Activated T-cell treated with anti-CD3 and anti-CD28 coated beads, Interleukin-2, amount 50 U/mL, for 4 hours (primary cell): ENCODE data around the gene CHMP1A. TPM values are rescaled to one million over a fixed set of nuclear protein-coding genes. Genes with fewer than 3 reads are reported as not detected.
"Not testable (repeated sequence)": the region's sequence is repeated elsewhere in the genome, so short reads cannot be mapped to it uniquely, and the experiment has no call there.

Source experiments
- ATAC-seq, 2 donors: fragments of 200-7000 bp; cut with Tn5 transposase; one replicate each; pipeline ENCODE4 v1.10.0; 2021
- DNase-seq: peaks from one replicate; pipeline ENCODE4 v3.0.0-alpha.2; 2020
- H3K27me3 Mint-ChIP-seq: one replicate; pipeline ENCODE4 v1.8.0; 2021; ENCODE audit warnings: low read depth, mixed read lengths
- H3K36me3 Mint-ChIP-seq: one replicate; pipeline ENCODE4 v1.8.0; 2022; ENCODE audit warnings: mixed read lengths; ENCODE audit not compliant: insufficient read depth
- H3K4me1 Mint-ChIP-seq: one replicate; pipeline ENCODE4 v1.8.0; 2021; ENCODE audit warnings: low read depth, mixed read lengths
- H3K4me3 Mint-ChIP-seq: one replicate; pipeline ENCODE4 v1.8.0; 2021; ENCODE audit warnings: mild to moderate bottlenecking, moderate library complexity, mixed read lengths
- H3K9me3 Mint-ChIP-seq: one replicate; pipeline ENCODE4 v1.8.0; 2021; ENCODE audit warnings: mixed read lengths
- total RNA-seq, 3 donors: library from RNA; stranded (reverse); gene quantifications; one replicate each; pipeline ENCODE4 v1.2.1, GENCODE V29; 2021

The CHMP1A gene
- total RNA-seq, 3 donors from 2014 or later = 108 to 111 (median 108) TPM

DNA sequence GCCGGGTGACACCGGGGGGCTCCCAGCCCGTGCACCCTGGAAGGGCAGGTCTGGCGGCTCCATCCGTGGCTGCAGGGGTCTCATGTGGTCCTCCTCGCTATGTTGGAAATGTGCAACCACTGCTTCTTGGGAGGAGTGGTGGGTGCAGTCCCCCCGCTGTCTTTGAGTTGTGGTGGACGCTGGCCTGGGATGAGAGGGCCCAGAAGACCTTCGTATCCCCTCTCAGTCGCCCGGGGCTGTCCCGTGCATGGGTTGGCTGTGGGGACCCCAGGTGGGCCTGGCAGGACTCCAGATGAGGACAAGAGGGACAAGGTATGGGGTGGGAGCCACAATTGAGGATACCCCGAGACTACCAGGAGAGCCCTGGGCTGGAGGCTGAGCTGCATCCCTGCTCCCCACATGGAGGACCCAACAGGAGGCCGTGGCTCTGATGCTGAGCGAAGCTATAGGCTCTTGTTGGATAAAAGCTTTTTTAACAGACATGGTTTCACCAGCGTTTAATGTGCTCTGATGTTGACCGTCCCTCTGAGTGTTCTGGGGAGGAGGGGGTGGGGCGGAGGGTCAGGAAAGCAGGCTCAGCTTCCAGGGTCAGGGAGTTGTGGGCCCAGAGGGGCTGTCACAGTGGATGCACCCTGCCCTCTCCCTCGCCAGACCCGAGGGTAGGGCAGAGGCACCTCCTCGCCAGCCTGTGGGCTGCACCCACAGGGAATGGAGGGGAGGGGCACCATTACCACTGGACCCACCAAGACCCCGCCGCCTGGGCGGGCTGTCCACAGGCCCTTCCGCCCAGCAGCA, 38.6 kb upstream of the CHMP1A start:
- Mint-ChIP-seq H3K27me3 (no peaks in the 10 kb centered on the region), H3K36me3 (peaks cover 5% of the 10 kb centered on the region), H3K9me3 (no peaks in the 10 kb centered on the region), H3K4me3 (no peak overlapping the region), H3K4me1 (peaks cover 16% of the 10 kb centered on the region)
- ATAC-seq (no peak), DNase-seq (no peak)

DNA sequence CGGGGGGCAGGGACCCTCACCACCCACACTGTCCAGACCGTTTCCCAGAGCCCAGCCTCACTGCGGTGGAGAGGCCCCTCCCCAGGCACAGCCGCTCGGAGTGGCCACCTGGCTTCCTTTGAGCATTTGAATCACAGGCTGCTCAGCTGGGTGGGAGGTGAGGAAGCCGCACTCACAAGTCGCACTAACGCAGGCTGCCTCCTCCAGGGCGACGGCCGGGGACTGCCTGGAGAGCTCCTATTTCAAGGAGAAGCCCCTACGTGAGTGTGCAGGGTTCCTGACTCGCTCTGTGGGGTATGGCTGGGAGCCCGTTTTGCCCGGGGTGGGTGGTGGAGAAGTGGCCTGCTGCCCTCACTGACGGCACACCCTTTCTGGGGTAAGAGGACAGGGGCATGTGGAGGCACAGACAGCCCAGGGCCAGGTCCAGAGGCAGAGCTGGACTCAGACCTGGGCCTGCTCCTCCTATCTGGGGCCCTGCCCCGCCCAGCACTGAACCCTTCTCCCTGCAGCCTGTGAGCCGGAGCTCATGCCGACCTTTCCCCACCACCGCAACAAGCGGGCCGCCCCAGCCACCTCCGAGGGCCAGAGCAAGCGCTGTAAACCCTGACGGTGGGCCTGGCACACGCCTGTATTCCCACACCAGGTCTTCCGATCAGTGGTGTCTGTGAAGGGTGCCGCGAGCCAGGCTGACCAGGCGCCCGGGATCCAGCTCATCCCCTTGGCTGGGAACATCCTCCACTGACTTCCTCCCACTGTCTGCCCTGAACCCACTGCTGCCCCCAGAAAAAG, 37.8 kb upstream of the CHMP1A start:
- H3K4me1 Mint-ChIP-seq = peaks cover 14% of the 10 kb centered on the region
- ATAC-seq = no peak
- H3K36me3 Mint-ChIP-seq = peaks cover 6% of the 10 kb centered on the region
- H3K4me3 Mint-ChIP-seq = no peak overlapping the region
- DNase-seq = no peak
- H3K9me3 Mint-ChIP-seq = no peaks in the 10 kb centered on the region
- H3K27me3 Mint-ChIP-seq = no peaks in the 10 kb centered on the region

DNA sequence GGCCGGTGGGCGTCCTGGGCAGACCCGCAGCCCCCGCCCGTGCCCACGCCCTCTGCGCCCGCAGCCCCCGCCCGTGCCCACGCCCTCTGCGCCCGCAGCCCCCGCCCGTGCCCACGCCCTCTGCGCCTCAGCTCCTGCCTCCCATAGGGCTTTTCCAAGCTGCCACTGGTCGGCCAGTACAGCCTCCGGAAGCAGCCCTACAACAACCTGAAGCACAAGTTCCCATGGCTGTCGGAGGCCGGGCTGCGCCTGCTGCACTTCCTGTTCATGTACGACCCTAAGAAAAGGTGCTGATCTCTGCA, 37.2 kb upstream of the CHMP1A start:
- H3K4me3 Mint-ChIP-seq, ATAC-seq, H3K27me3 Mint-ChIP-seq, H3K9me3 Mint-ChIP-seq, DNase-seq: not testable (repeated sequence)
- Mint-ChIP-seq H3K4me1 (peaks cover 10% of the 10 kb centered on the region), H3K36me3 (peaks cover 11% of the 10 kb centered on the region)

DNA sequence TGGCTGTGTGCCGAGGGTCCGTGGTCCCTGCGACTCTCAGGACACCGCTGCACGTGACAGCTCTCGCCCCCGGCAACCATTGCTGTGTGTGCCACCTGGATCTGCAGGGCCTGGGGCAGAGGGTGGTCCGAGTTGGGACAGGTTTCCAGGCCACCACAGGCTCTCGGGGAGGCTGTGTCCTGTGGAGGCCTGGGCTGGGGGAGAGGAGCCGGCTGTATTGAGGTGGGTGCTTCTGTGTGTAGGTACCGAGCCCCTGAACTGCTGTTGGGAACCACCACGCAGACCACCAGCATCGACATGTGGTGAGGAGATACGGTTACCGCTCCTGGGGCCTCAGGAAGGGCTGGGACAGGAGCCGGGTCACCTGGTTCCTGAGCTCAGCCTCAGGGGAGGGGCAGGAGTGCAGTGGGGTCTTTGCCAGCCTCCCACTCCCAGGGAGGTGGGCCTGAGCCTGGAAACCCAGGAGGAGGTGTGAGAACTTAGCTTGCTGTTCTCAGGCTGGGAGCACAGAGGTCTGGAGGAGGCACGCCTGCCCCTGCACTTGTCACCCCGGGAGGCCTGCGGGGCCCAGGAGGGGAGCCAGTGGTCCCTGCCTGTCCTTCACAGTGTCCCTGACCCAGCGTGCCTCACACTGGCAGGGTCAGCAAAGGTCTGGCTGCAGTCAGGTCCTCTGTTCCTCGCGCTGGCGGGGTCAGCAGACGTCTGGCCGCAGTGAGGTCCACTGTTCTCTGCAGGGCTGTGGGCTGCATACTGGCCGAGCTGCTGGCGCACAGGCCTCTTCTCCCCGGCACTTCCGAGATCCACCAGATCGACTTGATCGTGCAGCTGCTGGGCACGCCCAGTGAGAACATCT, 36.6 kb upstream of the CHMP1A start:
- DNase-seq (no peak), ATAC-seq (no peak)
- no peaks in the 10 kb centered on the region for H3K27me3 Mint-ChIP-seq
- no peak overlapping the region for H3K4me3 Mint-ChIP-seq
- peaks cover 9% of the 10 kb centered on the region for H3K4me1 Mint-ChIP-seq
- no peaks in the 10 kb centered on the region for H3K9me3 Mint-ChIP-seq
- H3K36me3 Mint-ChIP-seq = peaks cover 11% of the 10 kb centered on the region

DNA sequence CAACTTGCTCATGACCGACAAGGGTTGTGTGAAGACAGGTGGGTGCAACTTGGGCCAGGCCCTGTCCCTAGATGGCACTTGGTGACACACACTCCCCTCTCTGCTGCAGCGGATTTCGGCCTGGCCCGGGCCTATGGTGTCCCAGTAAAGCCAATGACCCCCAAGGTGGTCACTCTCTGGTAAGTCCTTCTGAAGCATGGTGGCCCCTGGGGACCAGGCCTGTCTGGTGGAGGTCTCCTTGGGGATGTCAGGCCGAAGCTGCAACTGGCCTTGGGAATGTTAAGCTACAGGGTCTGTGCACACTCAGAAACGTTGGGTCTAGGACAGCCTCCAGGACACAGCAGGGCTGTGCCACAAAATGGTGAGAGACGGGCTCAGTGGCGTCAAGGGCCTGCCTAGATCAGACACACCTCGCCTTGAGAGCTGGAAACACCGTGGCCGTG, 35.8 kb upstream of the CHMP1A start:
- H3K27me3 Mint-ChIP-seq = no peaks in the 10 kb centered on the region
- DNase-seq (no peak), ATAC-seq (no peak)
- peaks cover 6% of the 10 kb centered on the region for H3K4me1 Mint-ChIP-seq
- H3K36me3 Mint-ChIP-seq = peaks cover 11% of the 10 kb centered on the region
- H3K9me3 Mint-ChIP-seq = no peaks in the 10 kb centered on the region
- H3K4me3 Mint-ChIP-seq = no peak overlapping the region

DNA sequence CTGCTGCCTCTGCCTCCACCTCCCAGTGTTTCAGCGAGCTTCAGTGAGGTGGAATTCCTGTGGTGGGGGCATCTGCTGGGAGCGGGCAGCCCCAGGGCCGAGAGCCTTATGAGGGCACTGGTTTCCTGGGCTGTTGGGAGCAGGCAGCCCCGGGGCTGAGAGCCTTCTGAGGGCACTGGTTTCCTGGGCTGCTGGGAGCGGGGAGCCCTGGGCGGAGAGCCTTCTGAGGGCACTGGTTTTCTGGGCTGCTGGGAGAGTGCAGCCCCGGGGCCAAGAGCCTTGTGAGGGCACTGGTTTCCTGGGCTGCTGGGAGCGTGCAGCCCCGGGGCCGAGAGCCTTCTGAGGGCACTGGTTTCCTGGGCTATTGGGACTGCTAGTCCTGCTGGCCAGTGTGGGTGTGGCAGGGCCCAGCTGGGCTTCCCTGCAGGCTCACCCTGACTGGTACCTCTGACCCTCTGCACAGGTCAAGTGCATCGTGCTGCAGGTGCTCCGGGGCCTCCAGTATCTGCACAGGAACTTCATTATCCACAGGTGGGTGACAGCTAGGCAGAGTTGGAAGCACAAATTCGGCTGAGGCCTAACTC, 34.6 kb upstream of the CHMP1A start:
- ATAC-seq (no peak), DNase-seq (no peak)
- Mint-ChIP-seq H3K9me3 (no peaks in the 10 kb centered on the region), H3K27me3 (no peaks in the 10 kb centered on the region), H3K4me1 (peaks cover 12% of the 10 kb centered on the region), H3K36me3 (peaks cover 11% of the 10 kb centered on the region), H3K4me3 (no peak overlapping the region)

DNA sequence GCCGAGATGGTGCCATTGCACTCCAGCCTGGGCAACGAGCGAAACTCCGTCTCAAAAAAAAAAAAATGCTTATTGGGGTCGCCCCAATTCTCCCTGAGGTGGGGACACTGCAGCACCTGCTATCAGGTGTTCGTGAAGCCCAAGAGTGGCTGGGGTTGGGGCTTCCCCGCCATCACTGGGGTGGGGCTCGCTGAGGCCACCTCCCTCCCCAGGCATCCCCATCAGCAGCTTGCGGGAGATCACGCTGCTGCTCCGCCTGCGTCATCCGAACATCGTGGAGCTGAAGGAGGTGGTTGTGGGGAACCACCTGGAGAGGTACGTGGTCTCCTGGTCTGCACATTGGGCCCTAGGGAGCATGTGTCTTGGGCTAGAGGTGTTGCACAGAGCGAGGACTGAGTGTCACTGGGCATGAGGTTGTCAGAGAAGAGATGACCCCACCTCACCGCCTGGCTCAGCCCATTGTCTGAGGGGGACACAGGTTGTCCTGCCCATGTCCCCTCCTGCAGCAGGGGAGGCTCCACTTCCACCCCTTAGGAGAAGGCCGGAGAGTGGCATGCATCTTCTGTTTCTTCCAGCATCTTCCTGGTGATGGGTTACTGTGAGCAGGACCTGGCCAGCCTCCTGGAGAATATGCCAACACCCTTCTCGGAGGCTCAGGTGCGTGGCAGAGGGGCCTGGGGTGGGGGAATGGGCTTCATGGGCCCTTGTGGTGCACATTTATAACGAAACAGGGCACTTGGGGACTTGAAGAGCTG, 33.9 kb upstream of the CHMP1A start:
- Mint-ChIP-seq H3K4me1 (peaks cover 9% of the 10 kb centered on the region), H3K4me3 (no peak overlapping the region), H3K36me3 (peaks cover 11% of the 10 kb centered on the region), H3K27me3 (no peaks in the 10 kb centered on the region), H3K9me3 (no peaks in the 10 kb centered on the region)
- ATAC-seq = no peak
- DNase-seq = no peak

DNA sequence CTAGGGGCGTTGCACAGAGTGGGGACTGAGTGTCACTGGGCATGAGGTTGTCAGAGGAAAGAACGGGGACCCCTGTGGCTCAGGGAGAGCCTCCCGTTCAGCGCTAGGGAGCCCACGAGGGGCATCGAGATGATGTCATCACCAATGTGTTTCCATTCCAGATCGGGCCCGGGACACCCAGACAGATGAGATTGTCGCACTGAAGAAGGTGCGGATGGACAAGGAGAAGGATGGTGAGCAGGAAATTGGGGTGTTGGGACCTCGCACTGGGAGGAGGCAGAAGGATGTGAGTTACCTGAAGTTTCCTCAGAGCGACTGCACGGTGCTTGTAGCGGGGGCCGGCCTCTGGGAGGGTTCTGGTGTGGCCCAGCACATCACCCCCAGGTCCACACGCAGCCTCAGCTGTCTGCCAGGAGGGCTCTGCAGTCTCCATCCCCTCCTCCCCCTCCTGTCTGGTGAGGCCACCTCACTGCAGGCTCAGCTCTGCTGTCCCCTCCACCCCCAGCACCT, 32.9 kb upstream of the CHMP1A start:
- Mint-ChIP-seq H3K9me3 (no peaks in the 10 kb centered on the region), H3K36me3 (peaks cover 11% of the 10 kb centered on the region), H3K4me1 (peaks cover 9% of the 10 kb centered on the region), H3K27me3 (no peaks in the 10 kb centered on the region), H3K4me3 (no peak overlapping the region)
- no peak for DNase-seq
- no peak for ATAC-seq

DNA sequence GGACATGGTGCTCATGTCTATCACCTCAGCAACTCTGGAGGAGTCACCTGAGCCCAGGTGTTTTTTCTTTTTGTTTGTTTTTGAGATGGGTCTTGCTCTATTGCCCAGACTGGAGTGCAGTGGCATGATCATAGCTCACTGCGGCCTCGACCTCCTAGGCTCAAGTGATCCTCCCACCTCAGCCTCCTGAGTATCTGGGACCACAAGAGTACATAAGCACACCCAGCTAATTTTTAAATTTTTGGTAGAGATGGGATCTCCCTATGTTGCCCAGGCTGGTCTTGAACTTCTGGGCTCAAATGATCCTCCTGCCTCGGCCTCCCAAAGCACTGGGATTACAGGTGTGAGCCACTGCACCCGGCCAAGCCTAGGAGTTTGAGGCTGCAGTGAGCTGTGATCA, 32.1 kb upstream of the CHMP1A start:
- not testable (repeated sequence) for DNase-seq, H3K4me3 Mint-ChIP-seq, H3K4me1 Mint-ChIP-seq, ATAC-seq, H3K27me3 Mint-ChIP-seq, H3K9me3 Mint-ChIP-seq
- H3K36me3 Mint-ChIP-seq = peaks cover 11% of the 10 kb centered on the region

DNA sequence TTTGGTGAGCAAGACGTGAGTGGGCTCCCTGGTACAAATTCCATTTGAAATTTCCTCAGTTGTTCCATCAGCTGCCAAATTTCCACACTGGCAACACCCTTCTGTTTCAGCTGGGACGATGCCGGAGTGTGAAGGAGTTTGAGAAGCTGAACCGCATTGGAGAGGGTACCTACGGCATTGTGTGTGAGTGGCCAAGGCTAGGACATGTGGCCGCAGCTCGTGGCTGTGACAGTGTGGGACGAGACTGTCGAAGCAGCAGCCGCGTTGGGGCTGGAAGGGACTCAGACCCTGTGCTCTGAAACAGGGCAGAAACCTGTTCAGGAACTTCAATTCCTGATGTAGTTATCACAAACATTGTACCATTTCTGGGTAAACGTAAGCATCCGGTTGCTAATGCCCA, 31.6 kb upstream of the CHMP1A start:
- no peaks in the 10 kb centered on the region for H3K9me3 Mint-ChIP-seq
- DNase-seq (no peak), ATAC-seq (no peak)
- H3K4me1 Mint-ChIP-seq = peaks cover 9% of the 10 kb centered on the region
- H3K36me3 Mint-ChIP-seq = peaks cover 11% of the 10 kb centered on the region
- H3K4me3 Mint-ChIP-seq = no peak overlapping the region
- H3K27me3 Mint-ChIP-seq = no peaks in the 10 kb centered on the region

DNA sequence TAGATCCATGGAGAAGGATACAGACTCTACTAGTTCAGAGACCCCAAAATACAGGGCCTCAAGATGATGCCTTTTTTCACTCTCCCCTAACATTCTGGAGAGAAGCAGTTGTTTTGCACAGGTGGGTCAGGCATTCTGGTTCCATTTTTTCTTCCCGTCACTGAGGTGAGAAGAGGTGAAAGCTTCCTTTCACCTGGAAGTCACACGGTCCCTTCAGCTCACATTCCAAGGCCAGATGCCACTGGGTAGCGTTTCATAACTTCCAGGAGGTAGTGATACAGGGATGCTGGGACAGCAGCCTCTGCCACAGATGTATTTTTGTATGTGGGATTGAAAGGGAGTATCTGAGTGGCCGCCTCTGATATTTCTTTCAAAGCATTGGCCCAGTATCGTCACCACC, 30.9 kb upstream of the CHMP1A start:
- no peak for DNase-seq
- Mint-ChIP-seq H3K4me3 (peak overlapping the region; percentile 90), H3K4me1 (peaks cover 9% of the 10 kb centered on the region), H3K27me3 (no peaks in the 10 kb centered on the region), H3K36me3 (peaks cover 8% of the 10 kb centered on the region), H3K9me3 (no peaks in the 10 kb centered on the region)
- no peak for ATAC-seq

DNA sequence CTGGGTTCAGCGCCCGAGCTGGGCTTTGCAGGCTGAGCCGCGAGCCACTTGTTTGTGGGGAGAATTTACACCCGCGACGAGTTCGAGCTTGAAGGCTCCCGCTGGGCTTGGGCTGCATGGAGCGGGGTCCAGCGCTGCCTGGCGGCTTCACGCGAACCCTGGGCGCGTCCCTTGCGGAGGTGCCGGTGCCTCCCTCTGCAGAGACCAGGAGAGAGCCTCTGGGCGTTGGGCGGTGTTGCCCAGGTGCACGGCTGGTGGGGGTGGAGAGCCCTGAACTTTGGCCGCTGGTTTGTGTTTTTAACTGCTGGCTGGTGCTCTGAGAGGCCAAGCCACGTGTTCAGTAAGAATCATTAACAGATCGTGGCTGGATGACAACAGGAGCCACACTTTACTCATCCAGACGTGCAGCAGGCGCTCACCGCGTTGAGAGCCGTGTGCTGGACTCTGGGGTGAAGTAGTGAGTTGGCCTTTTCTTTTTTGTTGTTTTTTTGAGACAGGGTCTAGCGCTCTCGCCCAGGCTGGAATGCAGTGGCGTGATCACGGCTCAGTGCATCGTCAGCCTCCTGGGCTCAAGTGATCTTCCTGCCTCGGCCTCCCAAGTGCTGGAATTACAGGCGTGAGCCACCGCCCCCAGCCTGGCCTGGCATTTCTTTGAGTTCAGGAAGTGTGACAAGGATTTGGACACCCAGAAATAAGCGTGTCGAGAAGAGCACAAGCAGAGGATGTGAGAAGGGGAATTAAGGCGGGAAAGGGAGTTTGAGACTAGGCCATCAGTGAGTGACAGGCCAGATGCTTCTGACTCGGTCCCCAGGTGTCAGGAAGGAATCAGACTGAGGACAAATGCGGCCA, 29.8 kb upstream of the CHMP1A start:
- no peaks in the 10 kb centered on the region for H3K9me3 Mint-ChIP-seq
- ATAC-seq (peak; percentile 26 to 44), DNase-seq (no peak)
- peak overlapping the region; percentile 90 for H3K4me3 Mint-ChIP-seq
- H3K4me1 Mint-ChIP-seq = peaks cover 9% of the 10 kb centered on the region
- H3K36me3 Mint-ChIP-seq = peaks cover 6% of the 10 kb centered on the region
- H3K27me3 Mint-ChIP-seq = no peaks in the 10 kb centered on the region
